SK-N-SH treated with all-trans-retinoic acid at 6 μM for 48 hours (cell line): ENCODE results near the gene PTPRG.

Experiments
- ATAC-seq: fragments of 200-7000 bp; cut with Tn5 transposase; 3 replicates; pipeline ENCODE4 v1.9.1; 2020; ENCODE audit warnings: mild to moderate bottlenecking, moderate library complexity
- CSDC2 ChIP-seq: fragments of 250-450 bp; sonication (Bioruptor Pico); IDR thresholded peaks from 2 replicates; pipeline ENCODE4 v1.5.0; 2020; ENCODE audit warnings: mild to moderate bottlenecking, moderate library complexity
- ESRRG ChIP-seq: fragments of 250-450 bp; sonication (Bioruptor Pico); IDR thresholded peaks from 2 replicates; pipeline ENCODE4 v1.6.1; 2021; ENCODE audit warnings: mild to moderate bottlenecking
- GLIS3 ChIP-seq: fragments of 250-450 bp; sonication (Bioruptor Pico); IDR thresholded peaks from 2 replicates; pipeline ENCODE4 v1.5.0; 2020; ENCODE audit warnings: mild to moderate bottlenecking, moderate library complexity
- ISL1 ChIP-seq: fragments of 250-450 bp; sonication (Bioruptor Pico); IDR thresholded peaks from 2 replicates; pipeline ENCODE4 v2.1.2; 2022; ENCODE audit warnings: mild to moderate bottlenecking, moderate library complexity
- OSR1 ChIP-seq: fragments of 250-450 bp; sonication (Bioruptor Pico); IDR thresholded peaks from 2 replicates; pipeline ENCODE4 v1.8.0; 2022; ENCODE audit warnings: moderate library complexity, mild to moderate bottlenecking, inconsistent platforms
- RARB ChIP-seq: fragments of 250-450 bp; sonication (Bioruptor Pico); IDR thresholded peaks from 2 replicates; pipeline ENCODE4 v1.8.0; 2021; ENCODE audit warnings: mild to moderate bottlenecking, moderate library complexity
- SNAI2 ChIP-seq: fragments of 250-450 bp; sonication (Bioruptor Pico); IDR thresholded peaks from 2 replicates; pipeline ENCODE4 v1.5.0; 2020; ENCODE audit warnings: mild to moderate bottlenecking, moderate library complexity
- TCF4 ChIP-seq: fragments of 250-450 bp; sonication (Bioruptor Pico); IDR thresholded peaks from 2 replicates; pipeline ENCODE4 v1.8.0; 2021; ENCODE audit warnings: mild to moderate bottlenecking, moderate library complexity, borderline replicate concordance
- TOX ChIP-seq: fragments of 250-450 bp; sonication (Bioruptor Pico); IDR thresholded peaks from 2 replicates; pipeline ENCODE4 v1.8.0; 2021; ENCODE audit warnings: mild to moderate bottlenecking, moderate library complexity, borderline replicate concordance
- ZC3H10 ChIP-seq: fragments of 250-450 bp; sonication (Bioruptor Pico); IDR thresholded peaks from 2 replicates; pipeline ENCODE4 v1.5.1; 2021; ENCODE audit warnings: mild to moderate bottlenecking, moderate library complexity
- ZFP3 ChIP-seq: fragments of 250-450 bp; sonication (Bioruptor Pico); IDR thresholded peaks from 2 replicates; pipeline ENCODE4 v1.5.0; 2020; ENCODE audit warnings: mild to moderate bottlenecking, moderate library complexity
- ZFP30 ChIP-seq: fragments of 450-650 bp; formaldehyde crosslinking; IDR thresholded peaks from 2 replicates; pipeline ENCODE4 v1.5.0; 2022; ENCODE audit warnings: mild to moderate bottlenecking, moderate library complexity
- ZNF565 ChIP-seq: fragments of 450-650 bp; formaldehyde crosslinking; conservative IDR thresholded peaks from 2 replicates; pipeline ENCODE4 v1.5.0; 2020; ENCODE audit warnings: low read depth, mild to moderate bottlenecking, moderate library complexity
- ZNF70 ChIP-seq: fragments of 450-650 bp; formaldehyde crosslinking; IDR thresholded peaks from 2 replicates; pipeline ENCODE4 v1.5.0; 2020; ENCODE audit warnings: mild to moderate bottlenecking, moderate library complexity
- ZNF8 ChIP-seq: fragments of 450-650 bp; formaldehyde crosslinking; IDR thresholded peaks from 2 replicates; pipeline ENCODE4 v1.5.0; 2020; ENCODE audit warnings: mild to moderate bottlenecking, moderate library complexity
- TF ChIP-seq, protein P1 (sequence below): fragments of 250-450 bp; sonication (Bioruptor Pico); IDR thresholded peaks from 2 replicates; pipeline ENCODE4 v1.5.0; 2020; ENCODE audit warnings: mild to moderate bottlenecking, moderate library complexity
- TF ChIP-seq, protein P2 (sequence below): fragments of 250-450 bp; sonication (Bioruptor Pico); IDR thresholded peaks from 2 replicates; pipeline ENCODE4 v1.8.0; 2021; ENCODE audit warnings: low read depth, mild to moderate bottlenecking, moderate library complexity, borderline replicate concordance
- TF ChIP-seq, protein P3 (sequence below): fragments of 250-450 bp; sonication (Bioruptor Pico); IDR thresholded peaks from 2 replicates; pipeline ENCODE4 v1.5.1; 2021; ENCODE audit warnings: mild to moderate bottlenecking, moderate library complexity
- TF ChIP-seq, protein P4 (sequence below): fragments of 250-450 bp; sonication (Bioruptor Pico); IDR thresholded peaks from 2 replicates; pipeline ENCODE4 v1.8.0; 2020; ENCODE audit warnings: mild to moderate bottlenecking, moderate library complexity, borderline replicate concordance
- TF ChIP-seq, protein P5 (sequence below): fragments of 250-450 bp; sonication (Bioruptor Pico); IDR thresholded peaks from 2 replicates; pipeline ENCODE4 v1.5.1; 2020; ENCODE audit warnings: low read depth, mild to moderate bottlenecking, moderate library complexity

PTPRG gene

DNA sequence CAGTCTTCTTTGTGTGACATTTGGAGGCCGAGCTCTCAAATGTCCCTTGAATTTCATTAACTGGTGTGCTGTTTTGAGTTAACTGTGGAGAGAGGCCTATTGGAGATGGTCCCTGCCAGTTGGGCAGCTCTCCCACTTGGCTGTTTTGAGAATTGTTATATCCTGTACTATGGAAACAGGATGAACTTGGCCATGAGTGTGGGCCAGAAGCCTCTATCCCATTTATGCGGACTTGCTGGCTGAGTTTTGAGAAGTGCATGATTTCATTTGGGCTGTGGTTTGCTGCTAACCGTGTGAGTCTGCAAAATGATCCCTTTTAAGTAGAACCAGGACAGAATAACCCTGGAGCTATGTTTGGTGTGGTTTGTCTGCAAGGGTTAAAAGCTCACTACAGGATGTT is 366.0 kb downstream of the PTPRG start:
- TF ChIP-seq RARB (CRISPR knock-in tag) (no peak), CSDC2 (CRISPR knock-in tag) (no peak), ZFP3 (no peak), OSR1 (no peak), ZC3H10 (CRISPR knock-in tag) (no peak), ESRRG (no peak), GLIS3 (CRISPR knock-in tag) (no peak), TCF4 (peak; percentile 87), ISL1 (CRISPR knock-in tag) (peak; percentile 44; the same call in 1 of the 2 replicates), SNAI2 (CRISPR knock-in tag) (no peak)
- TF ChIP-seq, protein P1, sequence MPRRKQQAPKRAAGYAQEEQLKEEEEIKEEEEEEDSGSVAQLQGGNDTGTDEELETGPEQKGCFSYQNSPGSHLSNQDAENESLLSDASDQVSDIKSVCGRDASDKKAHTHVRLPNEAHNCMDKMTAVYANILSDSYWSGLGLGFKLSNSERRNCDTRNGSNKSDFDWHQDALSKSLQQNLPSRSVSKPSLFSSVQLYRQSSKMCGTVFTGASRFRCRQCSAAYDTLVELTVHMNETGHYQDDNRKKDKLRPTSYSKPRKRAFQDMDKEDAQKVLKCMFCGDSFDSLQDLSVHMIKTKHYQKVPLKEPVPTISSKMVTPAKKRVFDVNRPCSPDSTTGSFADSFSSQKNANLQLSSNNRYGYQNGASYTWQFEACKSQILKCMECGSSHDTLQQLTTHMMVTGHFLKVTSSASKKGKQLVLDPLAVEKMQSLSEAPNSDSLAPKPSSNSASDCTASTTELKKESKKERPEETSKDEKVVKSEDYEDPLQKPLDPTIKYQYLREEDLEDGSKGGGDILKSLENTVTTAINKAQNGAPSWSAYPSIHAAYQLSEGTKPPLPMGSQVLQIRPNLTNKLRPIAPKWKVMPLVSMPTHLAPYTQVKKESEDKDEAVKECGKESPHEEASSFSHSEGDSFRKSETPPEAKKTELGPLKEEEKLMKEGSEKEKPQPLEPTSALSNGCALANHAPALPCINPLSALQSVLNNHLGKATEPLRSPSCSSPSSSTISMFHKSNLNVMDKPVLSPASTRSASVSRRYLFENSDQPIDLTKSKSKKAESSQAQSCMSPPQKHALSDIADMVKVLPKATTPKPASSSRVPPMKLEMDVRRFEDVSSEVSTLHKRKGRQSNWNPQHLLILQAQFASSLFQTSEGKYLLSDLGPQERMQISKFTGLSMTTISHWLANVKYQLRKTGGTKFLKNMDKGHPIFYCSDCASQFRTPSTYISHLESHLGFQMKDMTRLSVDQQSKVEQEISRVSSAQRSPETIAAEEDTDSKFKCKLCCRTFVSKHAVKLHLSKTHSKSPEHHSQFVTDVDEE (CRISPR knock-in tag) = peak; percentile 83
- TF ChIP-seq, protein P2, sequence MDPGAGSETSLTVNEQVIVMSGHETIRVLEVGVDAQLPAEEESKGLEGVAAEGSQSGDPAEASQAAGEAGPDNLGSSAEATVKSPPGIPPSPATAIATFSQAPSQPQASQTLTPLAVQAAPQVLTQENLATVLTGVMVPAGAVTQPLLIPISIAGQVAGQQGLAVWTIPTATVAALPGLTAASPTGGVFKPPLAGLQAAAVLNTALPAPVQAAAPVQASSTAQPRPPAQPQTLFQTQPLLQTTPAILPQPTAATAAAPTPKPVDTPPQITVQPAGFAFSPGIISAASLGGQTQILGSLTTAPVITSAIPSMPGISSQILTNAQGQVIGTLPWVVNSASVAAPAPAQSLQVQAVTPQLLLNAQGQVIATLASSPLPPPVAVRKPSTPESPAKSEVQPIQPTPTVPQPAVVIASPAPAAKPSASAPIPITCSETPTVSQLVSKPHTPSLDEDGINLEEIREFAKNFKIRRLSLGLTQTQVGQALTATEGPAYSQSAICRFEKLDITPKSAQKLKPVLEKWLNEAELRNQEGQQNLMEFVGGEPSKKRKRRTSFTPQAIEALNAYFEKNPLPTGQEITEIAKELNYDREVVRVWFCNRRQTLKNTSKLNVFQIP = no peak
- TF ChIP-seq, all 23 proteins: peak for 3
- peak; percentile 97 for ATAC-seq

DNA sequence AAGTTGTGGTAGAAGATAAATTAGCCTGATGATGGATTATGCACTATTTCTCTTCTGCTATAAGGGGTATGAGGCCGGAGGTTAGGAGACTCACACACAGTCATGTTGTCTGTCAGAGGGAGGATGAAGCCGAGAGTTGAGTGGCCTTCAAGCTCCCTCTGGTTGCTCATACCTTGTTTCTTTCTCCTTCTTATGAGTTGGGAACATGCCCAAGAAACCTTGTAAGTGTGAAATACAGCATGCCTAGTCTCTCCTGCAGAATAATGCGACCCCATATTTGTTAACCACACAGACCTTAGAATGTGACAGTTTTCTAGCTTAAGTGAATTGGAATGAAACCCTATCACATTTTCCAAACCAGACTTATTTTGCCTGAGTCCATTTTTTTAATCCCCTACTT is 366.7 kb downstream of the PTPRG start:
- TF ChIP-seq ZC3H10 (CRISPR knock-in tag) = no peak
- TF ChIP-seq TOX (CRISPR knock-in tag) = no peak
- no peak for TF ChIP-seq RARB (CRISPR knock-in tag)
- no peak for TF ChIP-seq ESRRG
- TF ChIP-seq ZNF8 (CRISPR knock-in tag) = no peak
- TF ChIP-seq ZNF70 (CRISPR knock-in tag) = no peak
- TF ChIP-seq OSR1 = no peak
- TF ChIP-seq, protein P3, sequence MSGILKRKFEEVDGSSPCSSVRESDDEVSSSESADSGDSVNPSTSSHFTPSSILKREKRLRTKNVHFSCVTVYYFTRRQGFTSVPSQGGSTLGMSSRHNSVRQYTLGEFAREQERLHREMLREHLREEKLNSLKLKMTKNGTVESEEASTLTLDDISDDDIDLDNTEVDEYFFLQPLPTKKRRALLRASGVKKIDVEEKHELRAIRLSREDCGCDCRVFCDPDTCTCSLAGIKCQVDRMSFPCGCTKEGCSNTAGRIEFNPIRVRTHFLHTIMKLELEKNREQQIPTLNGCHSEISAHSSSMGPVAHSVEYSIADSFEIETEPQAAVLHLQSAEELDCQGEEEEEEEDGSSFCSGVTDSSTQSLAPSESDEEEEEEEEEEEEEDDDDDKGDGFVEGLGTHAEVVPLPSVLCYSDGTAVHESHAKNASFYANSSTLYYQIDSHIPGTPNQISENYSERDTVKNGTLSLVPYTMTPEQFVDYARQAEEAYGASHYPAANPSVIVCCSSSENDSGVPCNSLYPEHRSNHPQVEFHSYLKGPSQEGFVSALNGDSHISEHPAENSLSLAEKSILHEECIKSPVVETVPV (CRISPR knock-in tag) = no peak
- TF ChIP-seq, protein P4, sequence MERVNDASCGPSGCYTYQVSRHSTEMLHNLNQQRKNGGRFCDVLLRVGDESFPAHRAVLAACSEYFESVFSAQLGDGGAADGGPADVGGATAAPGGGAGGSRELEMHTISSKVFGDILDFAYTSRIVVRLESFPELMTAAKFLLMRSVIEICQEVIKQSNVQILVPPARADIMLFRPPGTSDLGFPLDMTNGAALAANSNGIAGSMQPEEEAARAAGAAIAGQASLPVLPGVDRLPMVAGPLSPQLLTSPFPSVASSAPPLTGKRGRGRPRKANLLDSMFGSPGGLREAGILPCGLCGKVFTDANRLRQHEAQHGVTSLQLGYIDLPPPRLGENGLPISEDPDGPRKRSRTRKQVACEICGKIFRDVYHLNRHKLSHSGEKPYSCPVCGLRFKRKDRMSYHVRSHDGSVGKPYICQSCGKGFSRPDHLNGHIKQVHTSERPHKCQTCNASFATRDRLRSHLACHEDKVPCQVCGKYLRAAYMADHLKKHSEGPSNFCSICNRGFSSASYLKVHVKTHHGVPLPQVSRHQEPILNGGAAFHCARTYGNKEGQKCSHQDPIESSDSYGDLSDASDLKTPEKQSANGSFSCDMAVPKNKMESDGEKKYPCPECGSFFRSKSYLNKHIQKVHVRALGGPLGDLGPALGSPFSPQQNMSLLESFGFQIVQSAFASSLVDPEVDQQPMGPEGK (CRISPR knock-in tag) = no peak
- TF ChIP-seq, protein P5, sequence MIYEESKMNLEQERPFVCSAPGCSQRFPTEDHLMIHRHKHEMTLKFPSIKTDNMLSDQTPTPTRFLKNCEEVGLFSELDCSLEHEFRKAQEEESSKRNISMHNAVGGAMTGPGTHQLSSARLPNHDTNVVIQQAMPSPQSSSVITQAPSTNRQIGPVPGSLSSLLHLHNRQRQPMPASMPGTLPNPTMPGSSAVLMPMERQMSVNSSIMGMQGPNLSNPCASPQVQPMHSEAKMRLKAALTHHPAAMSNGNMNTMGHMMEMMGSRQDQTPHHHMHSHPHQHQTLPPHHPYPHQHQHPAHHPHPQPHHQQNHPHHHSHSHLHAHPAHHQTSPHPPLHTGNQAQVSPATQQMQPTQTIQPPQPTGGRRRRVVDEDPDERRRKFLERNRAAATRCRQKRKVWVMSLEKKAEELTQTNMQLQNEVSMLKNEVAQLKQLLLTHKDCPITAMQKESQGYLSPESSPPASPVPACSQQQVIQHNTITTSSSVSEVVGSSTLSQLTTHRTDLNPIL (CRISPR knock-in tag) = no peak
- no peak for TF ChIP-seq GLIS3 (CRISPR knock-in tag)
- TF ChIP-seq ZNF565 = no peak
- no peak for TF ChIP-seq ZFP30 (CRISPR knock-in tag)
- TF ChIP-seq TCF4 = no peak
- no peak for TF ChIP-seq ZFP3
- TF ChIP-seq, protein P2 = no peak
- no peak for TF ChIP-seq CSDC2 (CRISPR knock-in tag)
- ATAC-seq = no peak

DNA sequence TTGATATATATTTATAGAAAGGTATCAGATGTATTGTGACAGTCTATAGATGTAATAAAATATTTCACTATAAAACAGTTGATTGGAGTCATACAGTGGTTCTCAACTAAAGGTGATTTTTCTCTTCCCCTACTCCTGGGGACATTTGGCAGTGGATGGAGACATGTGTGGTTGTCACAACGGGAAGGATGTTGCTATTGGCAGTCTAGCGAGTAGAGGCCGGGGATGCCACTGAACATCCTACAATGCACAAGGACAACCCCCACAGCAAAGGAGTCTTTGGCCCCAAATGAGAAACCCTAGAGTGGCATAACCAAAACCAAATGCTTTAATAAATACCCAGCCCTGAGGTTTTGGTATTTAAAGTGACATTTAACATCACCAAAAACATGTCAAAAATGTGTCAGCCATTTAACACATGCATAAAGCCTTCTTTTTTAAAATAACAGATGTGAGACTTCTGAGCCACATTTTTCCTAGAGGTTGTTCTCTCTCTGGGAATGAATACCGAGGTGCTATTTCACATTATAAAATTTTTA is 367.5 kb downstream of the PTPRG start:
- TF ChIP-seq OSR1 (no peak), ZNF8 (CRISPR knock-in tag) (no peak)
- TF ChIP-seq, protein P5 (CRISPR knock-in tag) = no peak
- ATAC-seq = no peak
